ENCODE results near the gene KLC3.
"Not testable (repeated sequence)": the region's sequence is repeated elsewhere in the genome, so short reads cannot be mapped to it uniquely, and the experiment has no call there.

The KLC3 gene

DNA sequence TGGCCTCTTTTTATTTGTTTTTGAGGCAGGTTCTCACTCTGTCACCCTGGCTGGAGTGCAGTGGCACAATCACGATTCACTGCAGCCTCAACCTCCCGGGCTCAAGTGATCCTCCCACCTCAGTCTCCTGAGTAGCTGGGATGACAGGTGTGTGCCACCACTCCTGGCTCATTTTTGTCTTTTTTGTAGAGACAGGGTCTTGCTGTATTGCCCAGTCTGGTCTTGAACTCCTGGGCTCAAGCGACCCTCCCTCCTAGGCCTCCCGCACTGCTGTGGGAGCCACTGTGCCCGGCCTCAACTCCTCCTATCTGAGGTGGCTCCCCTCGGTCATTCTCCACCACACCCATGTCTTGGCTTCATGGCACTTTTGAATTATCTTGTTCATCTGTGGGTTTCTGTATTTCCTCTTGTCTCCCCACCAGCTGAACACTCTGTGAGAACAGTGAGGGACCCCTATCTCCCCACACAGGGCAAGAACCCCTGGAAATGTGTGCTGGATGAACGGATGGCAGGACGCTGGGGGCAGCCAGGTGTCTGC, 25.8 kb upstream of the KLC3 start:
- no peak for DNase-seq (ENCODE audit: insufficient read length, low spot score)
- FAIRE-seq, result no peak

DNA sequence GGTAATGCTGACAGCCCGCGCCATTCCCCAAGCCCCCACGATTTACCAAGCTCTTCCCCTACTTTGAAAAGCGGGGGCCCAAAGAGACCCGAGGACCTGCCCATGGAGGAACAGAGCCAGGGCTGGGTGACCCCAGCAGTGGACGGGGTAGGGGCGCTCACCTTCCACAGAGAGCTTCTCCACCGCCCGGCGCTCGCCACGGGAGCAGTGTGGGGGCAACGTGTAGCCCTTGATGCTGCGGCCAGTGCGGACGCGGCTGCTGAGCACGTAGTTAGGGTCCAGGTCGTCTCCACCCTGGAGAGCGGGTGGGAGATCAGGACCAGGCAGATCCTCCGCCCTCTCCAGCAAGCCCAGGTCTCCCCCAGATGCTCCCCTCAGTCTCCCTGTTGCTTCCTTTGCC, 25.2 kb upstream of the KLC3 start:
- DNase-seq (ENCODE audit: insufficient read length, low spot score) (no peak), FAIRE-seq (no peak)

DNA sequence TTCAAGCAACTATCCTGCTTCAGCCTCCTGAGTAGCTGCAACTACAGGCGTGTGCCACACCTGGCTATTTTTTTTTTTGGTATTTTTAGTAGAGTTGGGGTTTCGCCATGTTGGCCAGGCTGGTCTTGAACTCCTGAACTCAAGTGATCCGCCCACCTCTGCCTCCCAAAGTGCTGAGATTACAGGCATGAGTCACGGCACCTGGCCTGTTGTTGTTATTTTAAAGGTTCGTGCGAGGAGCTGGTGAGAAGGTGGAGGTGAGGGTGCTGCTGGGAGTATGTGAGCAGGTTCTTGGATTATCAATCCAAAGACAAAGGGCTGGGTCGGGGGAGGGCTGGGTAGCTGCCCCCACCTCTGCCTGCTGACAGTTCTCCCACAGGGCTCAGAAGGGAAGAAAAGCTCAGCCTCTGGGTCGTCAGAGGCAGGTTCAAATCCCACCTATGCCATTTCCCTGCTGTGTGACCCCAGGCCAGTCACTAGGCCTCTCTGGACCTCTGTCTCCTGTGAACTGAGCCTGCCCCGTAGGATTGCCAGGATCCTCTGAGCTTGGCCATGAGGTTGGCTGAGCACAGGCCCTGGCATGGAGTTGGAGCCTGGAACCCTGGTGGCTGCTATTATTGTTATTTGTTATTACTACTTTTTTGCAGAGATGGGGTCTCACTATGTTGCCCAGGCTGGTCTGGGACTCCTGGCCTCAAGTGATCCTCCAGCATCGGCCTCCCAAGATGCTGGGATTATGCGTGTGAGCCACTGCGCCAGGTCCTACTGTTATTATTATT, 19.4 kb upstream of the KLC3 start:
- no peak for FAIRE-seq
- DNase-seq (ENCODE audit: insufficient read length, low spot score), result no peak

DNA sequence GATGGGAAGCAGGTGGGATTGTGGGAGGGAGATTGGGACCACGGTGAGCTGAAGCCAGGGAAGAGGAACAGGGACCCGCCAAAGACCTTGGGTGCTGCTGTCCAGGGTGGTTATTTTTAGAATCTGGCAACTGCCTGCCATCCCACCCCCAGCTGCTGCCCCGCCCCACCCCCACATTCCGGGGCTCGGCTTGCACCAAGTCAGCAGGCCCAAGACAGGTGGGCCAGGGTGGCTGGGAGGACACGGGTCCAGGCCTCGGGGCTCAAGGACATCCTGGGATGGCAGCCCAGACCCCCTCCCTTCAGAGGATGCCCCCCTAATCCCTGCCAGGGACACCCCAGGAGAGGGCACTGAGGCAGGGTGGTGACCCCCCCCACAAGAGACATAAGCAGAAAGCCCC, 18.7 kb upstream of the KLC3 start:
- FAIRE-seq (no peak), DNase-seq (ENCODE audit: insufficient read length, low spot score) (no peak)

DNA sequence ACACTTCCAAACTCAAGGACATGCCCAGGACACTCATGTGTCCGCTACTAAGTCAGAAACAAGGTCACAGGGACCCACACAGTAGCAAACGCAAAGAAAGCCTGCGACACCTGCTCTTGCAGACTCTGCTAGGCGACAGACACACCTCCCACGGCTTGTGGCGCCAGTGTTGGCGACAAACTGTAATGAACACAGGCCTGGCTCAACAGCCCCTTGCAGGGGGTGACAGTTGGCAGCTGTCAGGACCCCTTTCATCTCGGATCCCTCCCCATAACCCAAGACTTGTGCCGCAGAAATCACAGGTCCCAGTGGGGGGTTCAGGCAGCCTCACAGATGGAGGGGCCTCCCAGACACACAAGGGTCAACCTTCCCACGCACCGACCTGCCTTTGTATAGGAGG, 18.2 kb upstream of the KLC3 start:
- no peak for FAIRE-seq
- DNase-seq (ENCODE audit: insufficient read length, low spot score), result no peak

DNA sequence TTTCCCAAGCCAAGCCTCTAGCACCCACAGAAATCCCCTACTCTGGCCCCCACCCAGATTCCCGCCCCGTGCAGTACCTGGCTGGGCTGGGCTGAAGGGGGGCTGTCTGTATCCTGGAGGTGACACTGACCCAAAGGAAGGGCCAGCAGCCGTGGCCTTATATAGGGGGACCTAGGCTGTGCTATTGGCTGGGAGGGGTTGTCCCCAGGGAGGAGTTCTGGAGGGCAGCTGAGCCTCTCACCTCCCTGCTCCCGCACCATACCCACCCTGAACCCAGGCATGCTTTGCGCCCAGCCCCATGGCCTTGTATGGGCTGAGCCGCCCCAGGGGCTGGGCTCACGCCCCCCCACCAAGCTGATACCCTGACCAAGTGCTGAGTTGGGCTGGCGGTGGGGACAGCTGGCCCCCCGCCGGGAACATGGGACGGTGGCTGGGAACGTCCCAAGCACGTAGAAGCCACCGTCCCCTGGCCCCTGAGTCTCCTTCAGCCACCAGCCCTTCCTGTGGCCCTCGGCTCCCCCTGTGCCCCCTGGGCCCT, 17.7 kb upstream of the KLC3 start, which contains the start of gene CKM:
CKM (minus strand) TSS at position 132 of the 538 bp plus-strand sequence. CDS start 3,162 bp downstream, outside the sequence.
- no peak for DNase-seq (ENCODE audit: insufficient read length, low spot score)
- FAIRE-seq, result no peak

DNA sequence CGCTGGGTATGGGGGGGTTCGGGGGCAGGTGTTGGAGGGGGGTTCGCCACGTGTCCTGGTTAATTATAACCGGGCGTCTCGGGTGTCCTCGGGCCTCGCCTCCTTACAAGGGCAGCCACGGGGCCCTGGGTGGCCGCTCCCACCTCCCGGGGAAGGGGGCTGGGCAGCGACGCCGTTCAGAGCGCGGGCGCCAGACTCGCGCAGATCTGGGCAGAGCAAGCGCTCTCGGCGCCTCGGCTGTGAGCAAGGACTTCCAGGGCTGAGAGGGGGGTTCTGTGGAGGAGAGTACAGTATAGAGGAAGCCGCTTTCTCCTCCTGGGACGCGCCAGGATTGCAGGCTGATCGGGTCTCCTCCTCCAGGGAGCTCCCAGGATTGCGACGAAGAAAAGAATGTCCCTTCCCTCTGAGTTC, 16.9 kb upstream of the KLC3 start:
- DNase-seq (ENCODE audit: insufficient read length, low spot score), result no peak
- FAIRE-seq, result no peak

DNA sequence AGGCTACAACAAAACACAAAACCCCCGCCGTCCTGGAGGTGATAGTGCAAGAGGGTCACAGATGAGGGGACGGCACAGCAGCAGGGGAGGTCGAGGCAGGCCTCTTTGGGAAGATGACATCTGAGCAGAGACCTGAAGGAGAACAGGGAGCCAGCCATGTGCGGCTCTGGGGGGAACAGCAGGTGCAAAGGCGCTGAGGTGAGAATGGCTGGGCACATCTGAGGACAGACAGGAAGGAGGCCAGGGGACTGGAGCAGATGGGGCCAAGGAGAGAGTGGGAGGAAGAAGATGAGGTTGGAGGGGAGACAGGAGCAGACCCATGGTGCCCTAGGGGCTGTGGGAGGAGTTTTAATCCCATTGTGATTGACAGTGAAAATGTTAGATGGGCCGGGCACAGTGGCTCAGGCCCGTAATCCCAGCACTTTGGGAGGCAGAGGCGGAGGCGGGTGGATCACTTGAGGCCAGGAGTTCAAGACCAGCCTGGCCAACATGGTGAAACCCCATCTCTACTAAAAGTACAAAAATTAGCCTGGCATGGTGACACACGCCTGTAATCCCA, 16.1 kb upstream of the KLC3 start:
- DNase-seq (ENCODE audit: insufficient read length, low spot score) (no peak), FAIRE-seq (no peak)

DNA sequence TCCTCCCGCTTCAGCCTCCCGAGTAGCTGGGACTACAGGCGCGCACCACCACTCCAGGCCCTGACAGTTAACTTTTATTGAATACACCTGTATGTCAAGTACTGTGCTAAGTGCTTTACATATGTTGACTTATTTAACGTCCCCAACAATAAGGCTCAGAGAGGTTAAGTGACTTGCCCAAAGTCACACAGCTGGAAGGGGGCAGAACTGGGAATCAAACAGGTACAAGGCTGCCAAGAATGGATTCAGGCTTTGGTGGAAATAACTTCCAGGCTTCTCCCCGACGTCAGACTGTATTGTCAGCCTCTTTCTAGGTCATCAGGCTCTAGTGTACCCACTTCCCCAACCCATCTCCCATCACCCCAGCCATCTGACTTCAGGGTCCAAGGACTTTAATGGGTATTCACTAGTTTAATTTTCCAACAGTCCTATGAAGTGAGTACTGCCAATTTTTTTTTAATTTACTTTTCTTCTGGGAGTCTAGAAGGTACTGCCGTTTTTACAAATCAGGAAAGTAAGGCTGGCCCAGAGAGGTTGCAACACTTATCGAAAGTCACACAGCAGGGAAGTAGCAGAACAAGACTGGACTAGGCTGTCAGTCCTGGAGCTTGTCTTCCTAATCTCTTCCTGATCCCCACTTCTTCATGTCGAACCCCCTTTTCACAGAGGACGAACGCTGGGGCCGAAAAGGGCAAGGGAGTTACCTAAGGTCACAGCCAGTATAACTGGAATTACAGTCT, 13.0 kb upstream of the KLC3 start:
- no peak for DNase-seq (ENCODE audit: insufficient read length, low spot score)
- no peak for FAIRE-seq

DNA sequence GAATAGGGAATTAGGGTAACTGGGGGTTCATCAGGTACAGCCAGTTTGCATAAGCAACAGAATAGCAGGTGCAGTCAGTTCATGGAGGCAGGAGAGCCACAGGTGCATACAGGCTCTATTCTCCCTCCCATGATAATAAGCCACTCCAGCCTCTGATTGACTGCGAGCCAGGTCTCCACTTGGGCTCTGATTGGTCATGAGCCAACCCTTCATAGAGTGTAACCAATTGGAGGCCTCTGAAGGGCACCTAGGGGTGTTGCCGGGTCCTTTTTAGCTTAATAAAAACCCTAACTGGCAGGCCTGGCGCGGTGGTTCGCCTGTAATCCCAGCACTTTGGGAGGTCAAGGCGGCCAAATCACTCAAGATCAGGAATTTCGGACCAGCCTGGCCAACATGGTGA, 9.1 kb upstream of the KLC3 start:
- FAIRE-seq, result no peak
- DNase-seq (ENCODE audit: insufficient read length, low spot score), result no peak

DNA sequence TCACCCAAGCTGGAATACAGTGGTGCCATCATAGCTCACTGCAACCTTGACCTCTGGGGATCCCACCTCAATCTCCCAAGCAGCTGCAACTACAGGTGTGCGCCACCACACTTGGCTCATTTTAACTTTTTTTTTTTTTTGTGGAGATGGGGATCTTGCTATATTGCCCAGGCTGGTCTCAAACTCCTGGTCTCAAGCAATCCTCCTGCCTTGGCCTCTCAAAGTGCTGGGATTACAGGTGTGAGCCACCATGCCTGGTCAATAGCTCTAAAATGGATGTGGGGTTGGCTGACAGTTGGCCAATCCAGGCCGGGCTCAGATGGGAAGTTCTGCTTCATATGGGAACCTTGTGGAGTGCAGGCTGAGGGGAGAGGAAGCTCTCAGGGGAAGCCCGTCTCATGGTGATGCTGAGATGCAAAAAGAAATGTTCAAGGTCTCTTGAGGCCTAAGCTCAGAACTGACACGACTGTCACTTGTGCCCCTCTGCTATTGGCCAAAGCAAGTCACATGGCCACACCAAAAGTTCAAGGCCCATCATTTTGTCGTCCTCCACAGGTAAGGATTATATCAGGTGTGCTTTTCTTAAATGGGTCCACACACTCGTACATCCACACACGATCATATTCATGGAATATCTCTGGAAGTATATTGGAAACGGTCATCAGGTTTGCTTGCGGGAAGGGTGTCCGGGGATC, 6.8 kb upstream of the KLC3 start:
- no peak for FAIRE-seq
- DNase-seq (ENCODE audit: insufficient read length, low spot score), result no peak

DNA sequence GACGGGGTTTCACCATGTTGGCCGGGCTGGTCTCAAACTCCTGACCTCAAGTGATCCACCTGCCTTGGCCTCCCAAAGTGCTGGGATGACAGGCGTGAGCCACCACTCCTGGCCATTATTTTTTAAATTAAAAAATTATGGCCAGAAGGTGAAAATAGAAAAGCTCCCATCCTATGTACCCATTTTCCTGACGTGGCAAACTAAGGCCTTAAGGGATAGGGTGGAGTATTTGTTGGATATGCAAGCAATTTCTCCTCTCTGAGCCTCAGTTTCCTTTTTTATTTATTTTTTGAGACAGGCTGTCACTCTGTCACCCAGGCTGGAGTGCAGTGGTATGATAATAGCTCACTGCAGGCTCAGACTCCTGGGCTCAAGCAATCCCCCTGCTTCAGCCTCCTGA, 5.7 kb upstream of the KLC3 start:
- not testable (repeated sequence) for FAIRE-seq; DNase-seq (ENCODE audit: insufficient read length, low spot score)

DNA sequence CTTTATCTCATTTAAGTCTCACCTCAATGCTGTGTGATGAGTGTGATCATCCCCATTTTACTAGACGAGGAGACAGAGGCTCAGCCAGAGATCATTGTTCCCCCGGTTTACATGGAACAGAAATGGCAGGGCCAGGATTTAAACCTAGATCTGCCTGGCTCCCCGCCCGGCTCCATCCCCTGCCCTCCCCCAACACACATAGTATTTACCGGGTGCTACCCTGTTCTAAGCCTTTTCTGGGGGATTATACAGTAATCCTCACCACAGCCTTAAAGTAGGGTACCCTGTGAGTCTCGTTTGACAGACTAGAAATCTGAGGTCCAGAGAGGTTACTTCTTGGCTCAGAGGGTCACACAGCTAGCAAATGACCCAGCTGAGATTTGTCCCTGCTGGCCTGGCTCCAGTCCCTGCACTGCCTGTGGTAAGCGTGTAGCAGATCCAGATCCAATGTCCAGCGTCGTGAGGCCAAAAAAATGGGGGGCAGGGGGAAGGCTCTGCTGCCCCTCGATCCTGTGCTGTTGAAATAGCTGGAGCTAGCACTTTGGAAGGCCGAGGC, 3.8 kb upstream of the KLC3 start:
- no peak for FAIRE-seq

DNA sequence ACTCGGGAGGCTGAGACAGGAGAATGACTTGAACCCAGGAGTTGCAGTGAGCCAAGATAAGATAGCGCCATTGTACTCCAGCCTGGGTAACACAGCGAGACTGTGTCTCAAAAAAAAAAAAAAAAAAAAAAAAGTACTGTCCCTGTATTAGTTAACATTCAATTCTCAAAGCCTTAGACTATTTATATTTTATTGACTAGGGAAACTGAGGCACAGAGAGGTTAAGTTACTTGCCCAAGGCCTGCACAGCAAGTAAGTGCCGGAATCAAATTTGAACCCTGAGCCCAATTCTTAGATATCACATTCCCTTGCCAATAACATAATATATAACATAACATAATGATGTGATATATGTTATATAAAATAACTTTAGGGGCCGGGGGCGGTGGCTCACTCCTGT, 921 bp upstream of the KLC3 start:
- DNase-seq (ENCODE audit: insufficient read length, low spot score) (no peak), FAIRE-seq (no peak)

More for the DNA sequence above, 3.8 kb upstream of the KLC3 start:
- no peak for DNase-seq (ENCODE audit: insufficient read length, low spot score)

DNA sequence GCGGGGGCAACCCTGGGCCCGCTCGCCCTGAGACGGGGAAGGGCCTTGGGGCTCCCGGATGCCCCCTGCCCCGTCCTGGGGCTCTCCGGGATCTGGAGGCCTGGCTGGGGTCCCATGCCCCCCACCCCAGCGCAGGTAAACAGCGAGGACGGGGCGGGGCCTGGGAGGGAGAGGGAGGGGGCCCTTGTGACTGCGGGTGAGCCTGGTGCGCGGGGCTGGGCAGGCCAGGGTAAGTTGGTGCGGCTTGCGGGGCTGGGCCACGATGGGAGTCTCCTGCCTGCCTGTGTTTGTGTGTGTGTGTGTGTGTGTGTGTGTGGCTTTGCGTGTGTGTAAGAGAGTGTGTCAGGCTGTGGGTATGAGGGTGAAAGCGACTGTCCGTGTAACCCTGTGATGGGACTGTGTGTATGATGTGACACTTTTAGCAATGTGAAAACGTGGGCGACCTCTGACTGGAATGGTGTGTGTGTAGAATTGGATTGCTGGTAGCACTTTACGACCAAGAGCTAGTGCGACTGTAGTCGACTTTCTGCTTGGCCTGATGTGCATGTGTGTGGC, 426 bp downstream of the KLC3 start:
- DNase-seq (ENCODE audit: insufficient read length, low spot score) (no peak), FAIRE-seq (no peak)

DNA sequence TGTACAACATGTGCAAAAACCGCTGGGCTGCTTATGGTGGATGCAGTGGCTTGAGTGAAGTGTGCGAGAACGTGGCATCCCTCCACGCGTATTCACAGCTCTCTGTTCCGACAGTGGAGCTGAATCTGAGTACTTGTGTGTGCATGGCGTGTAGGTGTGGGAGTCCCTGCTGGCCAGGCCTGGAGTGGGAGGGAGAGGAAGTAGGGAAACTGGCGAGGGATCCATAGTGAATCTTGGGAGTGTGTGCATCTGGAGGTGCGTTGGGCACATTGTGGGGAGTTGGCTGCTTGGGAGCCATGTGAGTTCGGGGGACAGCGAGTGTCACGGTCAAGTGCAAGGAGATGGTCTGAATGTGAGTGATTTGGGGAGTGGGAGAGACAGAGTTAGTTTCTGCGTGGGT, 2.4 kb downstream of the KLC3 start:
- FAIRE-seq (peak; percentile 9), DNase-seq (ENCODE audit: insufficient read length, low spot score) (no peak)

DNA sequence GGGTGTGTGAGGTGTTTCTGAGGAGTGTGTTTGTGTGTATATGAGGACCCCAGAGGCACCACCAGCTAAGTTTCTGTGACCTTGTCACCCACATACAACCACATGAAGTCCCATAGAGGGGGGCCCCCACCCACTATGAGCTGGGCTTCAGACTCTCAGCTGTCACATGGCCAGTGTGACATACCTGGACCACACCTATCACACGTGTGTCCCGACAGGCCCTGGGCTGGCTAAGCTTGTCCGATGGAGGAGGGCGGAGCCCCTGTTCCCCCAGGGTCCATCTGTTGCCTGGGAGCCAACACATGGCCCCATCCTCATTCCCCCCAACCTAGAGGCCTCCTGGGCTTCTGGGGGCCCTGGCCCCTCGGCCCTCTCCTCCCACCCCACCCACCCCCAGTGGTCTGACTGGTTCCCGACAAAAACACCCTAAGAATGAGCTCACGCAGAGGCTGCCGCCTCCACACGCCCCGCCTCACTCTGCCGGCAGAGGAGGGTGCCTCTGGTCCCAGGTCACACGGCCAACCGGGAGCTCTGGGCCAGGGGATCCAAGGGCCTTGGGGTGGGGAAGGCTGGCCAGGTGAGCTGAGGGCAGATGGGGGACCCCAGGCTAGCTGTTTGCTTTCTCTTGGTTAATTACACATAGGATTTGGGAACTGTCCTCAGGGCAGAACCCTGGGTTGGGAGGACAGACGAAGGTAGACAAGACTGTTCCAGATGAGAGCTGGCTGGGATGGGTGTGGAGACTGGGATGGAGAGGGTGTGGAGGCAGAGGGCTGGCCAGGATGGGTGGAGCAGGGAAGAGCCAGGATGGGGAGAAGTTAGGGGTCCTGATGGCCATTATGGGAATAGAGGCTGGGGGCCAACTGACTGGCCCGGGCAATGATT, 4.3 kb downstream of the KLC3 start:
- no peak for DNase-seq (ENCODE audit: insufficient read length, low spot score)
- peak; percentile 40 for FAIRE-seq

DNA sequence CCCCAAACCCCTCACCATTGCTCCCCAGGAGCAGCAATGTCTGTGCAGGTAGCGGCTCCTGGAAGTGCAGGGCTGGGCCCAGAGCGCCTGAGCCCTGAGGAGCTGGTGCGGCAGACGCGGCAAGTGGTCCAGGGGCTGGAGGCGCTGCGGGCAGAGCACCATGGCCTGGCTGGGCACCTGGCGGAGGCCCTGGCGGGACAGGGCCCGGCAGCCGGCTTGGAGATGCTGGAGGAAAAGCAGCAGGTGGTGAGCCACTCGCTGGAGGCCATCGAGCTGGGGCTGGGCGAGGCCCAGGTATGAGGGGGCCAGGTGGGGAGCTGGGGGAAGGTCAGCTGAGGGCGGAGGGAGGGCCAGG, 4.9 kb downstream of the KLC3 start:
- DNase-seq (ENCODE audit: insufficient read length, low spot score) (no peak), FAIRE-seq (no peak)

DNA sequence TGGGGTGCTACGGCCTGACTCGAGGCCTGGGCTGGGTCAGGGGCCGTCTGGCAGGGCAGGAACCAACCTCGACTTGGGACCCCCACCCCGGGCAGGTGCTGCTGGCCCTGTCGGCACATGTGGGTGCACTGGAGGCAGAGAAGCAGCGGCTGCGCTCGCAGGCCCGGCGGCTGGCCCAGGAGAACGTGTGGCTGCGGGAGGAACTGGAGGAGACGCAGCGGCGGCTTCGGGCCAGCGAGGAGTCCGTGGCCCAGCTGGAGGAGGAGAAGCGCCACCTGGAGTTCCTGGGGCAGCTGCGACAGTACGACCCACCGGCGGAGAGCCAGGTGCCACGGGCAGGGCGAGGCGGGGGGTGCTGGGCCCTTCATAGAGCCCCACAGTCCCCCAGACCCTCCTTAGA, 5.9 kb downstream of the KLC3 start:
- FAIRE-seq (no peak), DNase-seq (ENCODE audit: insufficient read length, low spot score) (no peak)
